ENCODE results near the gene SEC61B. TPM values are rescaled to one million over a fixed set of nuclear protein-coding genes. Genes with fewer than 3 reads are reported as not detected.
"Not testable (repeated sequence)": the region's sequence is repeated elsewhere in the genome, so short reads cannot be mapped to it uniquely, and the experiment has no call there.

Gene SEC61B
- total RNA-seq, 1 donor from 2014 or later = 75.1 TPM

GRCh38 chr9:99192786-99193465, 29.2 kb upstream of the SEC61B start:
- no peak for DNase-seq (ENCODE audit: low spot score)

- DNase-seq (ENCODE audit: low spot score) = no peak
Measured at GRCh38 chr9:99193466-99193821, 28.6 kb upstream of the SEC61B start.

GRCh38 chr9:99196484-99196883, 25.6 kb upstream of the SEC61B start:
- DNase-seq (ENCODE audit: low spot score) = not testable (repeated sequence)

GRCh38 chr9:99197124-99197630, 24.9 kb upstream of the SEC61B start:
- DNase-seq (ENCODE audit: low spot score) = no peak

GRCh38 chr9:99197987-99198386, 24.1 kb upstream of the SEC61B start:
- DNase-seq (ENCODE audit: low spot score) = no peak

- DNase-seq (ENCODE audit: low spot score) = no peak
Measured at GRCh38 chr9:99199938-99200539, 22.0 kb upstream of the SEC61B start.

- DNase-seq (ENCODE audit: low spot score) = no peak
Measured at GRCh38 chr9:99201603-99202002, 20.5 kb upstream of the SEC61B start.

- DNase-seq (ENCODE audit: low spot score) = no peak
Measured at GRCh38 chr9:99210572-99210971, 11.5 kb upstream of the SEC61B start.

GRCh38 chr9:99211746-99212145, 10.3 kb upstream of the SEC61B start:
- DNase-seq (ENCODE audit: low spot score) = no peak

- DNase-seq (ENCODE audit: low spot score) = no peak
Measured at GRCh38 chr9:99213197-99213596, 8.9 kb upstream of the SEC61B start.

- DNase-seq (ENCODE audit: low spot score) = no peak
Measured at GRCh38 chr9:99216073-99216472, 6.0 kb upstream of the SEC61B start.

GRCh38 chr9:99220011-99220410, 2.1 kb upstream of the SEC61B start:
- no peak for DNase-seq (ENCODE audit: low spot score)

- DNase-seq (ENCODE audit: low spot score) = no peak
Measured at GRCh38 chr9:99221266-99221620, 839 bp upstream of the SEC61B start.

- no peak for DNase-seq (ENCODE audit: low spot score)
Measured at GRCh38 chr9:99222416-99223270, 561 bp downstream of the SEC61B start.

- no peak for DNase-seq (ENCODE audit: low spot score)
Measured at GRCh38 chr9:99224445-99224844, 2.4 kb downstream of the SEC61B start.

GRCh38 chr9:99226054-99226453, 4.0 kb downstream of the SEC61B start:
- no peak for DNase-seq (ENCODE audit: low spot score)

- no peak for DNase-seq (ENCODE audit: low spot score)
Measured at GRCh38 chr9:99230206-99230605, 8.1 kb downstream of the SEC61B start.

GRCh38 chr9:99231711-99232110, 9.6 kb downstream of the SEC61B start:
- DNase-seq (ENCODE audit: low spot score) = no peak

- DNase-seq (ENCODE audit: low spot score) = no peak
Measured at GRCh38 chr9:99234618-99235017, 12.5 kb downstream of the SEC61B start.

- no peak for DNase-seq (ENCODE audit: low spot score)
Measured at GRCh38 chr9:99235069-99235468, 13.0 kb downstream of the SEC61B start.

- DNase-seq (ENCODE audit: low spot score) = no peak
Measured at GRCh38 chr9:99235926-99236634, 14.0 kb downstream of the SEC61B start.

- no peak for DNase-seq (ENCODE audit: low spot score)
Measured at GRCh38 chr9:99237356-99237755, 15.3 kb downstream of the SEC61B start.

Measured in ureter (tissue), 1 donor.